HepG2 (cell line): ENCODE results near the gene NUDT21. TPM values are rescaled to one million over a fixed set of nuclear protein-coding genes. Genes with fewer than 3 reads are reported as not detected.

ENCODE experiments used
- CCAR2 ChIP-seq: fragments of 200-400 bp; formaldehyde crosslinking; optimal IDR thresholded peaks from 2 replicates; pipeline ENCODE3; 2018; ENCODE audit warnings: low read depth, mild to moderate bottlenecking, low read length, moderate library complexity
- ETV6 ChIP-seq: sonication (generic); formaldehyde crosslinking; conservative IDR thresholded peaks from 2 replicates; pipeline ENCODE4 v1.4.0; 2020; ENCODE audit warnings: missing genetic modification reagents
- MTERF4 ChIP-seq: sonication (generic); formaldehyde crosslinking; IDR thresholded peaks from 2 replicates; pipeline ENCODE4 v1.8.0; 2023; ENCODE audit warnings: mild to moderate bottlenecking, missing genetic modification reagents
- MXD4 ChIP-seq: IDR thresholded peaks from 2 replicates; pipeline ENCODE4 v1.6.1; 2016; ENCODE audit warnings: mild to moderate bottlenecking, missing biosample characterization, missing genetic modification reagents
- NFAT5 ChIP-seq: sonication (generic); formaldehyde crosslinking; IDR thresholded peaks from 2 replicates; pipeline ENCODE4 v1.4.0; 2020; ENCODE audit warnings: missing genetic modification reagents
- REPIN1 ChIP-seq: sonication (generic); formaldehyde crosslinking; IDR thresholded peaks from 2 replicates; pipeline ENCODE4 v1.8.0; 2022; ENCODE audit warnings: missing genetic modification reagents, low read depth, mild to moderate bottlenecking, borderline replicate concordance
- SNRNP70 ChIP-seq: fragments of 200-400 bp; formaldehyde crosslinking; IDR thresholded peaks from 2 replicates; pipeline ENCODE4 v1.6.1; 2017; ENCODE audit warnings: mild to moderate bottlenecking, low read depth, low read length, moderate library complexity
- ZBTB2 ChIP-seq: sonication (generic); formaldehyde crosslinking; IDR thresholded peaks from 2 replicates; pipeline ENCODE4 v1.8.0; 2022; ENCODE audit warnings: low read depth, missing genetic modification reagents
- ZNF260 ChIP-seq: sonication (generic); formaldehyde crosslinking; IDR thresholded peaks from 2 replicates; pipeline ENCODE4 v1.4.0; 2020; ENCODE audit warnings: missing genetic modification reagents, low read depth, mild to moderate bottlenecking, borderline replicate concordance
- ZNF318 ChIP-seq: sonication (generic); formaldehyde crosslinking; IDR thresholded peaks from 2 replicates; pipeline ENCODE4 v1.4.0; 2020; ENCODE audit warnings: mild to moderate bottlenecking, missing genetic modification reagents
- ZZZ3 ChIP-seq: sonication (generic); formaldehyde crosslinking; IDR thresholded peaks from 2 replicates; pipeline ENCODE4 v1.4.0; 2020; ENCODE audit warnings: missing genetic modification reagents, mild to moderate bottlenecking, borderline replicate concordance
- polyA plus RNA-seq, 8 experiments: library from polyadenylated mRNA; depleted of rRNA in 3 of 8; stranded (reverse) in 7 of 8; unstranded in 1 of 8; fragments of >200 nt; fragmentation: Illumina TruSeq in 4 of 8; extraction: Trizol in 4 of 8; gene quantifications; 2 replicates each; pipeline versions ENCODE4 v1.2.1 to v1.2.3, GENCODE V29; 2011 to 2016; ENCODE audit warnings: low read depth in 4 of 8, missing spikeins in 1 of 8, mixed read lengths in 1 of 8; ENCODE audit not compliant: insufficient read depth in 1 of 8
- total RNA-seq, 5 experiments: library from RNA; depleted of rRNA; stranded (reverse); fragments of >200 nt; fragmentation: Illumina TruSeq; extraction: Trizol; gene quantifications; 2 replicates each; pipeline ENCODE4 v1.2.3, GENCODE V29; 2016; ENCODE audit warnings: low read depth in 1 of 5

Gene NUDT21
- total and polyA plus RNA-seq, 2 of the 13 experiments (the other 11 are each of a cell fraction or from before 2014, with no cell fraction given) = 177 to 210 TPM

GRCh38 chr16:56451753-56452689, 889 bp upstream of the NUDT21 start (continued):
- no peak for TF ChIP-seq ZBTB2 (CRISPR knock-in tag)
- no peak for TF ChIP-seq MXD4
- no peak for TF ChIP-seq ZNF318 (CRISPR knock-in tag)
- TF ChIP-seq CCAR2 = no peak
- TF ChIP-seq SNRNP70 = no peak
- TF ChIP-seq ZNF260 (CRISPR knock-in tag) = no peak
- peak; percentile 17; the same call in 1 of the 2 replicates for TF ChIP-seq ETV6 (CRISPR knock-in tag)
- no peak for TF ChIP-seq ZZZ3 (CRISPR knock-in tag)
- TF ChIP-seq MTERF4 (CRISPR knock-in tag) = no peak
- peak; percentile 71; the same call in 1 of the 2 replicates for TF ChIP-seq REPIN1
- TF ChIP-seq NFAT5 = no peak
